GM12892 (cell line): Measurements from ENCODE around the gene PIP4K2A.

Experiments used
- DNase-seq: peaks from one replicate; pipeline ENCODE4 v3.0.0; 2011; ENCODE audit not compliant: insufficient read length
- FAIRE-seq: peaks from 2 replicates; lab custom pipeline; 2011; peaks lifted over from hg19 to GRCh38; lab: Jason Lieb, UNC
- POLR2A ChIP-seq: IDR thresholded peaks from 2 replicates; pipeline ENCODE4 v1.6.1; 2011; ENCODE audit warnings: low read depth, low read length, control low read depth
- POLR2AphosphoS5 ChIP-seq: IDR thresholded peaks from 2 replicates; pipeline ENCODE4 v1.6.1; 2011; ENCODE audit warnings: low read depth, low read length, control low read depth
- TAF1 ChIP-seq: IDR thresholded peaks from 2 replicates; pipeline ENCODE4 v1.6.1; 2011; ENCODE audit warnings: low read depth, mild to moderate bottlenecking, control low read depth, low read length, borderline replicate concordance

The PIP4K2A gene

DNA sequence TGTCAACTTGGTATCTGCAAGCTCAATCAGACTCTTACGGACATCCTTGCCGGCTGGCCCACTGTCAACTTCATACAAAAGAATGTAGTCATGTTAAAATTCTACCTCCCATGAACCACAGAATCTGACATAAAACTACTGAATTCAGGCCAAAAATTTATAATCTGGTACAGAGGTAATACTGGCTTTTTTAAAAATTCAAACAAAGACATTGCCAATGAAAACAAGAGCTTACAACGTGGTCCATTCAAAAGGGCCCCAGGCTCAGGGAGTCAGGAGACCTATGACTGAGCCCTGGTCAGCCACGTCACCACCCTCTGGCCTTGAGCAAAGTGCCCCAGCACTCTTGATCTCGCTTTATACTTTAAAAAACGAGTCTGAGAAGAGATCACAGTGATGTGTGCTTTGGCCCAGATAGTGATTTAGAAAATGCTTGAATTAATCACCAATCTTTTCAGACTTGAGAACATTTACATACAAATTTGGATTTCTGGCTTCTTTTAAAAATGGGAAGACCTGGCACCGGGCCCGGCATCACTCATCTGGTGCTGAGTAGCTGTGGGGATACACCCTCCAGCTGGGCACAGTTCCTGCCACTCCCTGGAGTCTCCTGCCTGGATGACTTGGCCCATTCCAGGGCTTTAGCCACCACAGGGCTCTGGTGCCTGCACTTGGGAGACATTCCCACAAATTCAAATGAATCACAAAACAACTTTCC is 94.1 kb downstream of the PIP4K2A start:
- DNase-seq (no peak), FAIRE-seq (no peak)

DNA sequence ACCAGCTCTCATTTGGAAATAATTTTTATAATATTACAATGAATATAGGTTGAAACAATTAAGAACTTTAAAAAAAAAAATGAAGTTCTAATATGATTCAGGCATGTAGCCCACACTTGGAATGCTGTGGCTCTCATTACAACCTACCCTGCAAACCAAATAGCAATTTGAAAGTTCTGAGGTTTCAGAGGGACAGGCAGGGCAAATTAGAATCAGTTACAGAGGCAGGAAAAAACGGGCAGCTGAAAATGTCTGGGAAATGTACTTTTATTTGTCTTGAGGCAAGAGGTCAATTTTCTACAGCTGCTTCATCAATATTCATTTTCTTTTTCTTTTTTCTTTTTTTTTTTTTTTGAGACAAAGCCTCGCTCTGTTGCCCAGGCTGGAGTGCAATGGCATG is 95.3 kb downstream of the PIP4K2A start:
- TF ChIP-seq POLR2AphosphoS5 (no peak), POLR2A (no peak), TAF1 (no peak)
- FAIRE-seq (no peak), DNase-seq (no peak)

More for the DNA sequence above, 94.1 kb downstream of the PIP4K2A start:
- no peak for TF ChIP-seq POLR2A
- TF ChIP-seq POLR2AphosphoS5: no peak
- TF ChIP-seq TAF1: no peak

GRCh38 chr10:22618078-22618785 is 96.1 kb downstream of the PIP4K2A start:
- TF ChIP-seq TAF1 (no peak), POLR2A (no peak), POLR2AphosphoS5 (no peak)
- no peak for DNase-seq
- no peak for FAIRE-seq

DNA sequence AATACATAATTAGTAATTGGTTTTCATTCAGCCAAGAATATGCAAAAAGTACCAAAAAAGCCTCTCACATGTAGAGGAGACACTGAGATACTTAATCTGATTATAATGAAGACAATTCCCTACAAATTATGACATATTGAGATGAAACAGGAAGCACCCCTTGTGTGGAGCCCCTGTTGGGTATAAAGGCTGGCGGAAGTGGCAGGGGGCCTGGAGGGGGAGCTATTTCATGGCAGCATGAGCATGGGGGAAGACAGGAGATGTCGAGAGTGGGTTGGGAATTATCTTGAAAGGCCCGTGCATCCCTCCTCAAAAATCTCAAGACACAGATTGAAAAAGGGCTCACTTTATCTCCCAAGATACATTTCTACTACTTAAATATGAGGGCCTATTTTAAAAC is 96.9 kb downstream of the PIP4K2A start:
- FAIRE-seq: no peak
- TF ChIP-seq POLR2A (no peak), TAF1 (no peak), POLR2AphosphoS5 (no peak)
- DNase-seq: no peak

DNA sequence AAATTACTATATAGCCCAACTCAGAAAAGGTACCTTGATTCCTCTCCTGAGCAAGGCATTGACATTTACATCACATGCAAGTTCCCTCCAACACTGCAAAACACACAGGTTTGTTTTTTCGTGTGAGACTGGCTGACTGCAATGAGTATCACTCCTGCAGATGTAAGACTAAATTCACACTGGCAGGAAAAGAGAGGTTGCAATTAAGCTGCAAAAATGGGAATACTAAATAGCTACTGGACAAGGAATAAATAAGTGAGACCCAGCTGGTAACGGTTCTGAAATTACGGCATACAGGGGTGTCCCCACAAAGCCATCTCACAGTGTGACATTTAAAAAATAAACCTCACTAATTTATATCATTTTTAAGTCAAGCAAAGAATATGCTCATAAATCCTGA is 97.3 kb downstream of the PIP4K2A start:
- FAIRE-seq: no peak
- no peak for TF ChIP-seq POLR2A
- no peak for TF ChIP-seq TAF1
- TF ChIP-seq POLR2AphosphoS5: no peak
- DNase-seq: no peak

- TF ChIP-seq POLR2AphosphoS5 (peak; percentile 79), TAF1 (peak; percentile 27; the same call in 1 of the 2 replicates), POLR2A (peak; percentile 65)
- no peak for DNase-seq
- FAIRE-seq: peak; percentile 67
Observed at GRCh38 chr10:22615819-22616499, 98.4 kb downstream of the PIP4K2A start.

- TF ChIP-seq POLR2AphosphoS5: no peak
- no peak for TF ChIP-seq POLR2A
- no peak for TF ChIP-seq TAF1
Observed at GRCh38 chr10:22615101-22615500, 99.3 kb downstream of the PIP4K2A start.

DNA sequence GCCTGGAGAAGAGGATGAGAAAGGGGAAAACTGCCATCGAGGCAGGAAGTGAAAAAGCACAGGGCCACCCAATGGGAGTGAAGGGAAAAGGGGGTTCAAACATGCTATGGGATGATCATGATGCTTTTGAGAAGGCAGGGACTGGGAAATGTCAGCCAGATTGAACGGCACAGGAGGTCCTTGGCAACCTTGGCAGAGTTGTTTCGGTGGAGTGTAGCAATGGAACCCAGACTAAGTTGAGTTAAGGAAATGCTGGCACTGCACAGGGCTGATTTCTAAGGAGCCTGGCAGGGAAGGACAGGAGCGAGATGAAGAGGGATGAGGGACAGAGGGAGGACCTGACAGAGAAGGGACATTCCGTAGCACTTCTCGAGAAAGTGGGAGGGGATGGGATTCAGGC is 101.4 kb downstream of the PIP4K2A start:
- TF ChIP-seq TAF1: no peak
- no peak for TF ChIP-seq POLR2AphosphoS5
- no peak for TF ChIP-seq POLR2A
- FAIRE-seq: no peak
- no peak for DNase-seq

More at GRCh38 chr10:22615101-22615500, 99.3 kb downstream of the PIP4K2A start:
- no peak for FAIRE-seq
- no peak for DNase-seq

- DNase-seq (no peak), FAIRE-seq (no peak)
- TF ChIP-seq TAF1 (no peak), POLR2AphosphoS5 (no peak), POLR2A (no peak)
Observed at GRCh38 chr10:22612318-22612717, 102.1 kb downstream of the PIP4K2A start.

DNA sequence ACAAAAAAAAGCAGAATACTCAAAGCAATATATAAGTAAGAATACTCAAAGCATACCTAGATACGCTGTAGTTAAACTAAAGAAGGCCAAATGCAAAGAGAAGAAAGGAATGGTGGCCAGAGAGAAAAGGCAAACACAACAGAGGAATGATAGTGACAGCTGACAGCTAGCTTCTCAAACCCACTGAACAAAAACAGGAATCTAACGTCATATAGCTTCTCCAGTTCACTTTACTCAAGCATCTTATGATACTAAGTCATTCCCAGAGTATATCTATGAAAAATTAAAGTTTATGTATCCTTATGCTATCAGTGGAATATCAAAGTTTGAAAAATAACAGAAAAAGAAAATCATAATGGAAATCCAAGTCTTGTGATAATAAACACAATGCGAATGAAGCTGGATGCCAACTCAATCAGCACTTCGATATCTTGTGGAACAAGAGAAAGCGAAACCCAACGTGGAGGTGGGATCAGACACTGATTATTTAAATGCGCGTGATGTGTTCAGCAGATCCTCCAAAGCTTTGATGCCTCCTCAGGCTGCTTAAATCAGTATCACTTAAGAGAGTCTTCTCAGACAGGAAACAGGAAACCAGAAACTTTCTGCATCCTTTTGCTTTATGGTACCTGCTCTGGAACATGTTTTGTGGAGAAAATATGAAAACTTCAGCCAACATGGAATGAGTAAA is 102.8 kb downstream of the PIP4K2A start:
- peak; percentile 74 for FAIRE-seq
- no peak for DNase-seq
- TF ChIP-seq TAF1: no peak
- TF ChIP-seq POLR2AphosphoS5: no peak
- no peak for TF ChIP-seq POLR2A

- TF ChIP-seq POLR2AphosphoS5: no peak
- no peak for TF ChIP-seq POLR2A
- TF ChIP-seq TAF1: no peak
- no peak for DNase-seq
- FAIRE-seq: no peak
Observed at GRCh38 chr10:22610610-22611009, 103.8 kb downstream of the PIP4K2A start.
